GM18870 (cell line): ENCODE data around the gene MTMR1.

Experiments used
- ATAC-seq: cut with Tn5 transposase; IDR thresholded peaks from one replicate; pipeline ENCODE4 v1.9.1; 2021; ENCODE audit warnings: moderate library complexity; ENCODE audit not compliant: unreplicated experiment

Gene MTMR1

GRCh38 chrX:150696331-150696730 lies 3.1 kb downstream of the MTMR1 start:
- no peak for ATAC-seq

GRCh38 chrX:150696866-150697265 lies 3.7 kb downstream of the MTMR1 start:
- ATAC-seq: no peak

GRCh38 chrX:150697641-150698040 lies 4.4 kb downstream of the MTMR1 start:
- ATAC-seq: no peak

GRCh38 chrX:150698981-150699380 lies 5.8 kb downstream of the MTMR1 start:
- no peak for ATAC-seq

- no peak for ATAC-seq
These were observed 6.9 kb downstream of the MTMR1 start for GRCh38 chrX:150700107-150700506.

GRCh38 chrX:150701377-150701776 lies 8.2 kb downstream of the MTMR1 start:
- no peak for ATAC-seq

- ATAC-seq: no peak
These were observed 9.9 kb downstream of the MTMR1 start for GRCh38 chrX:150702966-150703694.

- no peak for ATAC-seq
These were observed 10.4 kb downstream of the MTMR1 start for GRCh38 chrX:150703695-150703974.

- no peak for ATAC-seq
These were observed 10.9 kb downstream of the MTMR1 start for GRCh38 chrX:150704030-150704613.

GRCh38 chrX:150712619-150713018 lies 19.4 kb downstream of the MTMR1 start:
- no peak for ATAC-seq

- ATAC-seq: no peak
These were observed 22.0 kb downstream of the MTMR1 start for GRCh38 chrX:150715184-150715583.

GRCh38 chrX:150719621-150720020 lies 26.4 kb downstream of the MTMR1 start:
- ATAC-seq: no peak

GRCh38 chrX:150729956-150730355 lies 36.8 kb downstream of the MTMR1 start:
- ATAC-seq: no peak

- ATAC-seq: no peak
These were observed 37.5 kb downstream of the MTMR1 start for GRCh38 chrX:150730719-150731118.

- ATAC-seq: no peak
These were observed 38.6 kb downstream of the MTMR1 start for GRCh38 chrX:150731795-150732194.

- ATAC-seq: no peak
These were observed 43.3 kb downstream of the MTMR1 start for GRCh38 chrX:150736475-150736874.

- no peak for ATAC-seq
These were observed 58.9 kb downstream of the MTMR1 start for GRCh38 chrX:150752124-150752523.

GRCh38 chrX:150753357-150753756 lies 60.2 kb downstream of the MTMR1 start:
- ATAC-seq: no peak

GRCh38 chrX:150753968-150754367 lies 60.8 kb downstream of the MTMR1 start:
- no peak for ATAC-seq

GRCh38 chrX:150757371-150757770 lies 64.2 kb downstream of the MTMR1 start:
- ATAC-seq: no peak

- ATAC-seq: no peak
These were observed 66.6 kb downstream of the MTMR1 start for GRCh38 chrX:150759568-150760416.

GRCh38 chrX:150761176-150761818 lies 68.1 kb downstream of the MTMR1 start:
- no peak for ATAC-seq
